ENCODE results near the gene KNOP1. TPM values are rescaled to one million over a fixed set of nuclear protein-coding genes. Genes with fewer than 3 reads are reported as not detected.

KNOP1 gene
- 9.8 and 12.5 TPM in 2 replicates for total RNA-seq

DNA sequence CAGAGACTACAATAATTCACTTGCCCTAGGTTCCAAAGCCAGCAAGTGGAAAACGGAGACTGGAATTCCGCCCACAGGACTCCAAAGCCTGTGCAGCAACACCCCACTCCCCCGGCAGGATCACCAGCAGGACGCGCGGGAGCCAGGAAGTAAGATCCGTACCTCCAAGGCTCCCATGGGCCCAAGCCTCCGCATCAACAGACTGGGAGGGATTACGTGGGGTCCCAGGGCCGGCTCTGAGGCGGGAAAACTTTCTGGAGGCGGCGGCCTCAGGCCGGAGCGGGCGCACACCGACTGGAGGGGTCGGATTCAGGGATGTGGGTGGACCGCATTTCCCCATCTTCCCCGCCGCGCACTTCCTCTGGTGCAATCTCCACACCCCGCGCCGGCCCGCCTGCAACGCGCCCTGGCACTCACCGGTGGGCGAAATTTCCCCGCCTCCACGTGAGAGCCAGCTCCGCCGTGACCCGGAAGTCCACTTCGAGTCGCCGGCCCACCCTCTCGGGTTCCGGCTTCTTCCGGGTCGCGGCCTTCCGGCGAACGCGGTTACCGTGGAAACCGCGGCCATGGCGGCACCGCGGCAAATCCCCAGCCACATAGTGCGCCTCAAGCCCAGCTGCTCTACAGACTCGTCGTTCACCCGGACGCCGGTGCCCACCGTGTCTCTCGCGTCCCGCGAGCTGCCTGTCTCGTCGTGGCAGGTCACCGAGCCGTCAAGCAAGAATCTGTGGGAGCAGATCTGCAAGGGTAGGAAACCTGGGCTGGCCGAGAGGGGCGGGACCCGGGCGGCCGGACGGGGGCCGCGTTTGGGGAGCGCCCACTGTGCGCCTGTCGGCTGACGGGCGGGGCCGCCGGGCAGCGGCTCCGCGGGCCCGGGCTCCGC is at the start of gene KNOP1, which contains the start of gene IQCK:
Gene KNOP1, minus strand, starts transcription at position 487 of the 883 bp plus-strand sequence. CDS start 3,192 bp downstream, outside the sequence.
Gene IQCK, plus strand, starts transcription at position 531 of the 883 bp plus-strand sequence. Its CDS starts 36 bp downstream, at position 567.

Other genes starting within 250 kb of the KNOP1 start
- 74.9 and 76.2 TPM in 2 replicates for gene GDE1, start 196.1 kb downstream of the KNOP1 start, total RNA-seq
- 9.3 and 16.3 TPM in 2 replicates for gene CCP110, start 194.3 kb downstream of the KNOP1 start, total RNA-seq
- gene VPS35L, start 162.5 kb downstream of the KNOP1 start, total RNA-seq: 49.3 and 53.3 TPM in 2 replicates
- gene IQCK, start within 50 bp of the KNOP1 start, total RNA-seq: 7.8 and 11.2 TPM in 2 replicates
- gene GPRC5B, start 166.6 kb upstream of the KNOP1 start, total RNA-seq: 4.4 and 23.3 TPM in 2 replicates